Fibroblast of mammary gland (primary cell): ENCODE measurements around the gene PIBF1.

Experiments
- DNase-seq: peaks from one replicate; pipeline ENCODE4 v3.0.0-alpha.2; 2010; ENCODE audit warnings: low read depth
- H3K4me3 ChIP-seq: 2 replicates; pipeline ENCODE4 v1.5.1; 2011; ENCODE audit warnings: low read depth, mild to moderate bottlenecking, low read length, moderate library complexity; ENCODE audit not compliant: control insufficient read depth
- TF ChIP-seq, protein P1 (sequence below): conservative IDR thresholded peaks from 2 replicates; pipeline ENCODE4 v1.5.1; 2011; ENCODE audit warnings: low read depth, low read length, inconsistent platforms; ENCODE audit not compliant: control insufficient read depth, insufficient read depth

PIBF1 gene

GRCh38 chr13:73034901-73035300 is 253.0 kb downstream of the PIBF1 start:
- DNase-seq, result no peak
- TF ChIP-seq, protein P1, sequence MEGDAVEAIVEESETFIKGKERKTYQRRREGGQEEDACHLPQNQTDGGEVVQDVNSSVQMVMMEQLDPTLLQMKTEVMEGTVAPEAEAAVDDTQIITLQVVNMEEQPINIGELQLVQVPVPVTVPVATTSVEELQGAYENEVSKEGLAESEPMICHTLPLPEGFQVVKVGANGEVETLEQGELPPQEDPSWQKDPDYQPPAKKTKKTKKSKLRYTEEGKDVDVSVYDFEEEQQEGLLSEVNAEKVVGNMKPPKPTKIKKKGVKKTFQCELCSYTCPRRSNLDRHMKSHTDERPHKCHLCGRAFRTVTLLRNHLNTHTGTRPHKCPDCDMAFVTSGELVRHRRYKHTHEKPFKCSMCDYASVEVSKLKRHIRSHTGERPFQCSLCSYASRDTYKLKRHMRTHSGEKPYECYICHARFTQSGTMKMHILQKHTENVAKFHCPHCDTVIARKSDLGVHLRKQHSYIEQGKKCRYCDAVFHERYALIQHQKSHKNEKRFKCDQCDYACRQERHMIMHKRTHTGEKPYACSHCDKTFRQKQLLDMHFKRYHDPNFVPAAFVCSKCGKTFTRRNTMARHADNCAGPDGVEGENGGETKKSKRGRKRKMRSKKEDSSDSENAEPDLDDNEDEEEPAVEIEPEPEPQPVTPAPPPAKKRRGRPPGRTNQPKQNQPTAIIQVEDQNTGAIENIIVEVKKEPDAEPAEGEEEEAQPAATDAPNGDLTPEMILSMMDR, result no peak
- H3K4me3 ChIP-seq, result no peak overlapping the region

- no peak for DNase-seq
- no peak overlapping the region for H3K4me3 ChIP-seq
- TF ChIP-seq, protein P1, result no peak
These were observed 253.7 kb downstream of the PIBF1 start for GRCh38 chr13:73035660-73036059.

DNA sequence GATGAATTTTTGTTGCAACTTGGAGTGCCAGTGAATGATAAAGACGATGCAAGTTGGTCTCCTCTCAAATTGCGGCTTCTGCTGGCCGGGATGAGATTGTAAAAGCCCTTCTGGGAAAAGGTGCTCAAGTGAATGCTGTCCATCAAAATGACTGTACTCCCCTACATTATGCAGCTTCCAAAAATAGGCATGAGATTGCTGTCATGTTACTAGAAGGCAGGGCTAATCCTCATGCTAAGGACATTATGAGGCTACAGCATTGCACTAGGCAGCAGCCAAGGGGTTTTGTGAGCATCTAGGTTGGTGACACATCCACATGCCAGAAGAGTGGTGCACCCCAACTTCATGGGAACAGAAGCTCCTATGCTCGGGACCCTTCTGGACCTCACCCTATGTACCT is 254.6 kb downstream of the PIBF1 start:
- TF ChIP-seq, protein P1, result no peak
- DNase-seq, result no peak
- no peak overlapping the region for H3K4me3 ChIP-seq

- DNase-seq, result no peak
- TF ChIP-seq, protein P1, result no peak
These were observed 256.1 kb downstream of the PIBF1 start for GRCh38 chr13:73038064-73038463.

GRCh38 chr13:73039201-73040108 is 257.5 kb downstream of the PIBF1 start:
- H3K4me3 ChIP-seq, result no peak overlapping the region
- TF ChIP-seq, protein P1, result no peak
- DNase-seq, result no peak

More at GRCh38 chr13:73038064-73038463, 256.1 kb downstream of the PIBF1 start:
- no peak overlapping the region for H3K4me3 ChIP-seq

DNA sequence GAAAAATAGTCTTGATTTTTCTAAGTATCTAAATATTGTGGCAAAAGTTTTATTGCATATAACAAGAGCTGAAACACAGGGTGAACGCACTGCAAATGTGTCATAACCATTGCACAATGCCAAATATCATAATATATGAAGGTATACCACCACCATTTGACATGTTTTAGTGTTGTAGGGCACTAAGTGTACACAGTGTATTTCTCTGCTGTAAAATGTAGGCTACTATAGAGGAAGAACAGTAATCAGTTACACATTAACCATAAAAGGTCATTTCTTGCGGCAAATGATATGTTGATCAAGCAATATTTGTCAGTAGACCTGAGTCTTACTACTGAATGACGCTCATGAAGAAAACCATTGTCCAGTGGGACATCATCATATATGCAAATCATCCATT is 258.6 kb downstream of the PIBF1 start:
- TF ChIP-seq, protein P1, result no peak
- no peak overlapping the region for H3K4me3 ChIP-seq
- no peak for DNase-seq
